Measurements from ENCODE around the gene PHACTR3. TPM values are rescaled to one million over a fixed set of nuclear protein-coding genes. Genes with fewer than 3 reads are reported as not detected.

Gene PHACTR3
- total RNA-seq, 1 donor from 2014 or later: 0.06 TPM

GRCh38 chr20:59561614-59562277 is 42.6 kb upstream of the PHACTR3 start:
- no peak for DNase-seq (ENCODE audit: low read depth)
- H3K4me3 ChIP-seq (ENCODE audit: low read depth, low read length): no peak overlapping the region
- TF ChIP-seq CTCF (conservative IDR thresholded peaks at IDR 0.05; ENCODE audit: low read depth, low read length): no peak

- TF ChIP-seq CTCF (conservative IDR thresholded peaks at IDR 0.05; ENCODE audit: low read depth, low read length): no peak
- DNase-seq (ENCODE audit: low read depth): no peak
- no peak overlapping the region for H3K4me3 ChIP-seq (ENCODE audit: low read depth, low read length)
Measured at GRCh38 chr20:59564171-59564570, 40.2 kb upstream of the PHACTR3 start.

GRCh38 chr20:59564943-59565342 is 39.4 kb upstream of the PHACTR3 start:
- TF ChIP-seq CTCF (conservative IDR thresholded peaks at IDR 0.05; ENCODE audit: low read depth, low read length): no peak
- no peak overlapping the region for H3K4me3 ChIP-seq (ENCODE audit: low read depth, low read length)
- DNase-seq (ENCODE audit: low read depth): no peak

- TF ChIP-seq CTCF (conservative IDR thresholded peaks at IDR 0.05; ENCODE audit: low read depth, low read length): no peak
- no peak for DNase-seq (ENCODE audit: low read depth)
- H3K4me3 ChIP-seq (ENCODE audit: low read depth, low read length): no peak overlapping the region
Measured at GRCh38 chr20:59565768-59566461, 38.4 kb upstream of the PHACTR3 start.

- no peak for DNase-seq (ENCODE audit: low read depth)
- no peak for TF ChIP-seq CTCF (conservative IDR thresholded peaks at IDR 0.05; ENCODE audit: low read depth, low read length)
Measured at GRCh38 chr20:59566631-59567524, 37.5 kb upstream of the PHACTR3 start.

GRCh38 chr20:59567585-59568508 is 36.5 kb upstream of the PHACTR3 start:
- H3K4me3 ChIP-seq (ENCODE audit: low read depth, low read length): no peak overlapping the region
- TF ChIP-seq CTCF (conservative IDR thresholded peaks at IDR 0.05; ENCODE audit: low read depth, low read length): no peak
- no peak for DNase-seq (ENCODE audit: low read depth)

More at GRCh38 chr20:59566631-59567524, 37.5 kb upstream of the PHACTR3 start:
- H3K4me3 ChIP-seq (ENCODE audit: low read depth, low read length): no peak overlapping the region
